K562 treated with DMSO at 1 percent for 4 hours (cell line): ENCODE data around the gene PDE2A. TPM values are rescaled to one million over a fixed set of nuclear protein-coding genes. Genes with fewer than 3 reads are reported as not detected.

ENCODE experiments used
- total RNA-seq: library from RNA; unstranded; fragments of 300-600 nt; gene quantifications from 2 replicates; pipeline ENCODE4 v1.2.3, GENCODE V29; 2022; ENCODE audit not compliant: insufficient read depth

Gene PDE2A
- total RNA-seq: not detected in 2 replicates

GRCh38 chr11:72673943-72674828 lies at the start of gene PDE2A:
Gene PDE2A, minus strand, starts transcription at chr11:72674422. Its CDS starts 215 bp downstream, at chr11:72674207.

Other genes starting within 250 kb of the PDE2A start
- gene CLPB, start 239.9 kb downstream of the PDE2A start, total RNA-seq: 7.5 and 10.7 TPM in 2 replicates
- 70.5 and 71.8 TPM in 2 replicates for gene ARAP1, start 78.0 kb upstream of the PDE2A start, total RNA-seq
- 110 and 136 TPM in 2 replicates for gene STARD10, start 119.6 kb upstream of the PDE2A start, total RNA-seq
- gene ATG16L2, start 140.0 kb upstream of the PDE2A start, total RNA-seq: 16.5 and 16.8 TPM in 2 replicates